ENCODE results near the gene BRSK1. TPM values are rescaled to one million over a fixed set of nuclear protein-coding genes. Genes with fewer than 3 reads are reported as not detected.

Gene BRSK1
- polyA plus RNA-seq, 1 donor from 2014 or later, result 213 TPM

GRCh38 chr19:55250262-55251036 lies 33.3 kb upstream of the BRSK1 start:
- Histone ChIP-seq H3K79me2 (replicated peaks; ENCODE audit: insufficient read depth, low read length) (peaks cover 49% of the 10 kb centered on the region), H2AFZ (ENCODE audit: low read depth, low read length) (no peak overlapping the region), H3K4me3 (ENCODE audit: low read length) (no peak overlapping the region), H3K9me3 (ENCODE audit: low read length) (no peaks in the 10 kb centered on the region), H3F3A (ENCODE audit: insufficient read depth, low read length, poor library complexity, severe bottlenecking) (no peaks in the 10 kb centered on the region), H4K20me1 (ENCODE audit: insufficient read depth) (no peaks in the 10 kb centered on the region), H3K4me2 (ENCODE audit: low read length) (no peak overlapping the region), H3K9ac (ENCODE audit: low read length) (no peak overlapping the region), H3K9me2 (ENCODE audit: insufficient read depth, low read length) (no peaks in the 10 kb centered on the region), H3K27me3 (ENCODE audit: insufficient read depth, low read depth, low read length) (no peaks in the 10 kb centered on the region), H3K27ac (ENCODE audit: low read length) (no peak overlapping the region), H3K36me3 (ENCODE audit: insufficient read depth, low read length) (no peaks in the 10 kb centered on the region)
- TF ChIP-seq EP300 (conservative IDR thresholded peaks at IDR 0.05; ENCODE audit: poor library complexity, severe bottlenecking) (no peak), RAD21 (conservative IDR thresholded peaks at IDR 0.05) (no peak), EZH2 (IDR thresholded peaks at IDR 0.05; ENCODE audit: borderline replicate concordance, insufficient read depth, low read length, poor library complexity, severe bottlenecking) (no peak), REST (IDR thresholded peaks at IDR 0.05; ENCODE audit: borderline replicate concordance) (no peak), CTCF (IDR thresholded peaks at IDR 0.05; ENCODE audit: poor library complexity, severe bottlenecking) (no peak), MXI1 (conservative IDR thresholded peaks at IDR 0.05; ENCODE audit: poor library complexity, severe bottlenecking) (no peak), POLR2AphosphoS5 (IDR thresholded peaks at IDR 0.05) (no peak), TAF1 (IDR thresholded peaks at IDR 0.05; ENCODE audit: low read depth) (no peak), SMC3 (conservative IDR thresholded peaks at IDR 0.05; ENCODE audit: poor library complexity) (no peak)

GRCh38 chr19:55251341-55252081 lies 32.3 kb upstream of the BRSK1 start:
- Histone ChIP-seq H3K27ac (ENCODE audit: low read length) (no peak overlapping the region), H4K20me1 (ENCODE audit: insufficient read depth) (peaks cover 6% of the 10 kb centered on the region), H3K9me3 (ENCODE audit: low read length) (no peaks in the 10 kb centered on the region), H3F3A (ENCODE audit: insufficient read depth, low read length, poor library complexity, severe bottlenecking) (no peaks in the 10 kb centered on the region), H3K4me3 (ENCODE audit: low read length) (no peak overlapping the region), H3K79me2 (replicated peaks; ENCODE audit: insufficient read depth, low read length) (peaks cover 59% of the 10 kb centered on the region), H3K4me2 (ENCODE audit: low read length) (no peak overlapping the region), H3K9me2 (ENCODE audit: insufficient read depth, low read length) (no peaks in the 10 kb centered on the region), H3K9ac (ENCODE audit: low read length) (no peak overlapping the region), H3K27me3 (ENCODE audit: insufficient read depth, low read depth, low read length) (no peaks in the 10 kb centered on the region), H2AFZ (ENCODE audit: low read depth, low read length) (no peak overlapping the region), H3K36me3 (ENCODE audit: insufficient read depth, low read length) (no peaks in the 10 kb centered on the region)
- TF ChIP-seq EZH2 (IDR thresholded peaks at IDR 0.05; ENCODE audit: borderline replicate concordance, insufficient read depth, low read length, poor library complexity, severe bottlenecking), result no peak
- no peak for TF ChIP-seq EP300 (conservative IDR thresholded peaks at IDR 0.05; ENCODE audit: poor library complexity, severe bottlenecking)
- no peak for TF ChIP-seq CTCF (IDR thresholded peaks at IDR 0.05; ENCODE audit: poor library complexity, severe bottlenecking)
- no peak for TF ChIP-seq RAD21 (conservative IDR thresholded peaks at IDR 0.05)
- TF ChIP-seq MXI1 (conservative IDR thresholded peaks at IDR 0.05; ENCODE audit: poor library complexity, severe bottlenecking), result no peak

Measured in neural cell (in vitro differentiated cells).